Neural progenitor cell (in vitro differentiated cells): ENCODE measurements around the gene RPS6KA2. TPM values are rescaled to one million over a fixed set of nuclear protein-coding genes. Genes with fewer than 3 reads are reported as not detected.

Experiments used
- DNase-seq: peaks from one replicate; pipeline ENCODE4 v3.0.0-alpha.2; 2016; ENCODE audit warnings: low spot score
- H2AFZ ChIP-seq: fragments of 200-600 bp; sonication (generic); replicated peaks from 2 replicates; pipeline ENCODE4 v1.6.1; 2016; ENCODE audit warnings: antibody characterized with exemption
- H3F3A ChIP-seq: fragments of 200-600 bp; sonication (generic); 2 replicates; pipeline ENCODE4 v1.6.1; 2016; ENCODE audit warnings: antibody characterized with exemption, low read depth
- H3K27ac ChIP-seq: fragments of 200-600 bp; sonication (generic); 2 replicates; pipeline ENCODE4 v1.5.1; 2016; ENCODE audit warnings: mild to moderate bottlenecking
- H3K27me3 ChIP-seq: fragments of 200-600 bp; sonication (generic); 2 replicates; pipeline ENCODE4 v1.6.1; 2016; ENCODE audit warnings: mild to moderate bottlenecking, moderate library complexity
- H3K36me3 ChIP-seq: fragments of 200-600 bp; sonication (generic); 2 replicates; pipeline ENCODE4 v1.5.1; 2016
- H3K4me1 ChIP-seq: fragments of 200-600 bp; sonication (generic); 2 replicates; pipeline ENCODE4 v1.6.1; 2016; ENCODE audit warnings: mixed run types
- H3K4me2 ChIP-seq: fragments of 200-600 bp; sonication (generic); 2 replicates; pipeline ENCODE4 v1.6.1; 2016
- H3K4me3 ChIP-seq: fragments of 200-600 bp; sonication (generic); 2 replicates; pipeline ENCODE4 v1.5.1; 2016
- H3K79me2 ChIP-seq: fragments of 200-600 bp; sonication (generic); 2 replicates; pipeline ENCODE4 v1.6.1; 2016; ENCODE audit warnings: low read depth
- H3K9ac ChIP-seq: fragments of 200-600 bp; sonication (generic); 2 replicates; pipeline ENCODE4 v1.6.1; 2016
- H3K9me3 ChIP-seq: fragments of 200-600 bp; sonication (generic); 2 replicates; pipeline ENCODE4 v1.5.1; 2016; ENCODE audit warnings: low read depth
- H4K20me1 ChIP-seq: fragments of 200-600 bp; sonication (generic); 2 replicates; pipeline ENCODE4 v1.6.1; 2016; ENCODE audit warnings: low read depth
- H3K27ac Mint-ChIP-seq: 3 replicates; pipeline ENCODE4 v1.8.0; 2021; ENCODE audit warnings: mixed read lengths
- H3K27me3 Mint-ChIP-seq: 2 replicates; pipeline ENCODE4 v1.8.0; 2022; ENCODE audit warnings: low read depth, mild to moderate bottlenecking, inconsistent platforms, moderate library complexity, mixed read lengths; ENCODE audit not compliant: insufficient read depth
- H3K36me3 Mint-ChIP-seq: 3 replicates; pipeline ENCODE4 v1.8.0; 2021; ENCODE audit warnings: mixed read lengths
- H3K4me1 Mint-ChIP-seq: 3 replicates; pipeline ENCODE4 v1.8.0; 2021; ENCODE audit warnings: mixed read lengths
- H3K4me3 Mint-ChIP-seq: 3 replicates; pipeline ENCODE4 v1.8.0; 2021; ENCODE audit warnings: mild to moderate bottlenecking, moderate library complexity, mixed read lengths
- H3K9me3 Mint-ChIP-seq: 3 replicates; pipeline ENCODE4 v1.8.0; 2020; ENCODE audit warnings: mixed read lengths
- CTCF ChIP-seq: fragments of 200-600 bp; sonication (generic); IDR thresholded peaks from 2 replicates; pipeline ENCODE4 v1.5.1; 2017; ENCODE audit warnings: antibody characterized with exemption, mild to moderate bottlenecking
- EZH2 ChIP-seq: fragments of 200-600 bp; sonication (generic); IDR thresholded peaks from 2 replicates; pipeline ENCODE4 v1.6.1; 2017; ENCODE audit warnings: antibody characterized with exemption, mild to moderate bottlenecking, moderate library complexity
- EZH2phosphoT487 ChIP-seq: fragments of 200-600 bp; sonication (generic); IDR thresholded peaks from 2 replicates; pipeline ENCODE4 v1.6.1; 2017; ENCODE audit warnings: antibody characterized with exemption
- total RNA-seq: library from RNA; depleted of rRNA; stranded (reverse); fragments of >200 nt; gene quantifications from 2 replicates; pipeline ENCODE4 v1.2.3, GENCODE V29; 2015; ENCODE audit warnings: low replicate concordance

The RPS6KA2 gene
- total RNA-seq, 1 donor from 2014 or later, result 8.2 TPM

GRCh38 chr6:166555086-166555485 is 72.0 kb downstream of the RPS6KA2 start:
- no peak overlapping the region for H3K4me2 ChIP-seq
- peaks cover 21% of the 10 kb centered on the region for H3K36me3 Mint-ChIP-seq
- H3K36me3 ChIP-seq, result no peaks in the 10 kb centered on the region
- H3K4me3 Mint-ChIP-seq, result no peak overlapping the region
- peaks cover 23% of the 10 kb centered on the region for H4K20me1 ChIP-seq
- peaks cover 39% of the 10 kb centered on the region for H3K4me1 ChIP-seq
- H3K4me3 ChIP-seq, result no peak overlapping the region
- H3K79me2 ChIP-seq, result no peaks in the 10 kb centered on the region
- peaks cover 3% of the 10 kb centered on the region for H3F3A ChIP-seq
- TF ChIP-seq CTCF (no peak), EZH2 (no peak), EZH2phosphoT487 (no peak)
- no peak for DNase-seq
- H3K27ac Mint-ChIP-seq, result peak overlapping the region; percentile 34
- no peaks in the 10 kb centered on the region for H3K27me3 ChIP-seq
- no peak overlapping the region for H3K27ac ChIP-seq
- H3K4me1 Mint-ChIP-seq, result peaks cover 35% of the 10 kb centered on the region
- no peak overlapping the region for H3K9ac ChIP-seq
- H3K9me3 ChIP-seq, result no peaks in the 10 kb centered on the region
- H3K9me3 Mint-ChIP-seq, result peaks cover 24% of the 10 kb centered on the region
- no peaks in the 10 kb centered on the region for H3K27me3 Mint-ChIP-seq
- H2AFZ ChIP-seq, result no peak overlapping the region

DNA sequence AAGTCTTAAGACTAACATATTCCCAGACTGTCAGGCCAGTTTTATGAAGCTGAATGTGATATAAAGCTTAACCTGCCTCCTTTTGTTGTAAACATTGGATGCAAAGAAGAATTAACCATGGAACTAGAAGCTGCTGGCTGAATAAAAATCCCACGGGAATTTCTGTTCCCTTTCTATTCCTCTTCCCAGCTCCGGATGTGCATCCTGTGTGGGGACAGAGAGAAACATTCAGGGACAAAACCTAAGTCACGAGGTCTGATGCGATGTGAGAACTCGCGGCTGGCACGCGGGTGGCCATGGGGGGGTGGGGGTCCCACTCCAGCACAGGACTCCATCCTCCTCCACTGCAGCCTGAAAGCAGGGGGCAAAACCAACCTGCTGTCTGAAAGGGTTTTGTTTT is 72.7 kb downstream of the RPS6KA2 start:
- H3K4me3 ChIP-seq, result no peak overlapping the region
- no peak overlapping the region for H3K27ac ChIP-seq
- H4K20me1 ChIP-seq, result peaks cover 23% of the 10 kb centered on the region
- no peak overlapping the region for H3K27ac Mint-ChIP-seq
- H3F3A ChIP-seq, result peaks cover 3% of the 10 kb centered on the region
- no peaks in the 10 kb centered on the region for H3K27me3 Mint-ChIP-seq
- TF ChIP-seq EZH2 (no peak), CTCF (no peak), EZH2phosphoT487 (no peak)
- DNase-seq, result peak; percentile 10
- H3K4me2 ChIP-seq, result no peak overlapping the region
- H3K9me3 ChIP-seq, result no peaks in the 10 kb centered on the region
- no peaks in the 10 kb centered on the region for H3K79me2 ChIP-seq
- H3K27me3 ChIP-seq, result no peaks in the 10 kb centered on the region
- peaks cover 24% of the 10 kb centered on the region for H3K9me3 Mint-ChIP-seq
- H3K36me3 Mint-ChIP-seq, result peaks cover 23% of the 10 kb centered on the region
- no peak overlapping the region for H3K9ac ChIP-seq
- H3K4me3 Mint-ChIP-seq, result no peak overlapping the region
- H3K4me1 ChIP-seq, result peaks cover 39% of the 10 kb centered on the region
- H2AFZ ChIP-seq, result no peak overlapping the region
- H3K4me1 Mint-ChIP-seq, result peaks cover 35% of the 10 kb centered on the region
- H3K36me3 ChIP-seq, result no peaks in the 10 kb centered on the region

DNA sequence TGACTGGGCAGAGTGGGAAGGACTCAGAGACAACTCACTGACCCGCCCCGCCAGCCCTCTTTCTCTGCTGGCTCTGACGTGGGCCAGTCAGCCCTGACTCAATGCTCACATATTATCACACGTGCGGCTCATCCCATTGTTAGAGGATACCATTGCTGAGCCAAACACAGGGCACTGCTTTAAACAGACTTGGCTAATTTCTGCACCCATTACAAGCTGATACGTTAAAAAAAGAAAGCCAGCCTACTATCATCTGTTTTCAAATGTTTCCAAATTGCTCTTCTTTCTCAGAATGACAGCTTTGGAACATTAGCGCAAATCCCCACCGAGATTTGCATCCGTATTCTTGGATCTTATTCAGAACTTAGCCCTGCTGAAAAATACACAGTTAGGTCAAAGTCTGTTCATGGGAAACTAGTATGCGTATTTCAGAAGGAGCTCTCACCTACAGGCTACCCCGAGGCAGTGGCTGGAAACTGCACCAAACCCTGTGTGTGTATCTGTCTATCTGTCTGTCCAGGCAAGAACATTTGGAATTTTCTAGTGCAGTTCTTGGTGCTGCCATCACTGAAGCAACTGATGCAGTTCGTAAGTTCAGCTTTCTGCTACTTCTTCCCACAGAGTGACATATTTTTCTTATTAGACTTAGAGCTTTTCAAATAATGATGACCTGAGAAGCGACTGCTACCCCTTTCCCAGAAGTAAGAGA is 73.3 kb downstream of the RPS6KA2 start:
- Mint-ChIP-seq H3K27me3 (no peaks in the 10 kb centered on the region), H3K27ac (peak overlapping the region; percentile 46), H3K36me3 (peaks cover 19% of the 10 kb centered on the region)

More for the DNA sequence above, 73.3 kb downstream of the RPS6KA2 start:
- Histone ChIP-seq H3K79me2 (no peaks in the 10 kb centered on the region), H3K4me3 (no peak overlapping the region), H3K4me2 (no peak overlapping the region), H3K4me1 (peaks cover 39% of the 10 kb centered on the region), H3K27ac (no peak overlapping the region), H3K27me3 (no peaks in the 10 kb centered on the region), H3K9me3 (no peaks in the 10 kb centered on the region), H2AFZ (no peak overlapping the region), H4K20me1 (peaks cover 23% of the 10 kb centered on the region), H3K9ac (no peak overlapping the region), H3K36me3 (no peaks in the 10 kb centered on the region), H3F3A (peaks cover 3% of the 10 kb centered on the region)
- TF ChIP-seq EZH2phosphoT487 (no peak), EZH2 (no peak), CTCF (no peak)
- peaks cover 35% of the 10 kb centered on the region for H3K4me1 Mint-ChIP-seq
- H3K4me3 Mint-ChIP-seq, result no peak overlapping the region
- H3K9me3 Mint-ChIP-seq, result peaks cover 22% of the 10 kb centered on the region
- no peak for DNase-seq
